Measurements from ENCODE around the gene IL22RA1.

IL22RA1 gene

GRCh38 chr1:24119489-24119858 lies 23.5 kb downstream of the IL22RA1 start:
- Histone ChIP-seq H3K4me2 (ENCODE audit: low read length) (no peak overlapping the region), H3K9me2 (ENCODE audit: low read depth, low read length) (no peaks in the 10 kb centered on the region), H3K27ac (ENCODE audit: low read depth, low read length, poor library complexity, severe bottlenecking) (no peak overlapping the region), H3K36me3 (ENCODE audit: insufficient read depth, low read length) (no peaks in the 10 kb centered on the region), H3K4me1 (ENCODE audit: insufficient read depth, low read length, severe bottlenecking) (no peaks in the 10 kb centered on the region), H3K9ac (ENCODE audit: low read length) (no peak overlapping the region), H3K4me3 (ENCODE audit: low read depth, low read length, poor library complexity, severe bottlenecking) (no peak overlapping the region), H3K27me3 (ENCODE audit: insufficient read depth, low read length) (0 out of 2 replicates have a peak, but pooled peaks cover 7% of the 10 kb centered on the region), H2AFZ (ENCODE audit: low read length) (no peak overlapping the region), H3K79me2 (ENCODE audit: insufficient read depth, low read length) (no peaks in the 10 kb centered on the region), H3K9me3 (ENCODE audit: low read length) (no peaks in the 10 kb centered on the region), H4K20me1 (ENCODE audit: insufficient read depth, low read length) (no peaks in the 10 kb centered on the region), H3F3A (ENCODE audit: insufficient read depth, low read length) (no peaks in the 10 kb centered on the region)
- no peak for TF ChIP-seq EZH2 (IDR thresholded peaks at IDR 0.05; ENCODE audit: borderline replicate concordance, low read length)
- TF ChIP-seq CTCF (IDR thresholded peaks at IDR 0.05; ENCODE audit: low read length), result no peak

GRCh38 chr1:24118410-24119242 lies 24.3 kb downstream of the IL22RA1 start:
- no peaks in the 10 kb centered on the region for H3K4me1 ChIP-seq (ENCODE audit: insufficient read depth, low read length, severe bottlenecking)
- H3K9ac ChIP-seq (ENCODE audit: low read length), result no peak overlapping the region
- H4K20me1 ChIP-seq (ENCODE audit: insufficient read depth, low read length), result no peaks in the 10 kb centered on the region
- H3F3A ChIP-seq (ENCODE audit: insufficient read depth, low read length), result no peaks in the 10 kb centered on the region
- H2AFZ ChIP-seq (ENCODE audit: low read length), result no peak overlapping the region
- H3K27me3 ChIP-seq (ENCODE audit: insufficient read depth, low read length), result 0 out of 2 replicates have a peak, but pooled peaks cover 7% of the 10 kb centered on the region
- no peak overlapping the region for H3K27ac ChIP-seq (ENCODE audit: low read depth, low read length, poor library complexity, severe bottlenecking)
- no peak overlapping the region for H3K4me3 ChIP-seq (ENCODE audit: low read depth, low read length, poor library complexity, severe bottlenecking)
- H3K9me2 ChIP-seq (ENCODE audit: low read depth, low read length), result no peaks in the 10 kb centered on the region
- H3K36me3 ChIP-seq (ENCODE audit: insufficient read depth, low read length), result no peaks in the 10 kb centered on the region
- H3K79me2 ChIP-seq (ENCODE audit: insufficient read depth, low read length), result no peaks in the 10 kb centered on the region
- TF ChIP-seq CTCF (IDR thresholded peaks at IDR 0.05; ENCODE audit: low read length), result no peak
- no peaks in the 10 kb centered on the region for H3K9me3 ChIP-seq (ENCODE audit: low read length)
- no peak overlapping the region for H3K4me2 ChIP-seq (ENCODE audit: low read length)

- Histone ChIP-seq H3K4me2 (ENCODE audit: low read length) (no peak overlapping the region), H4K20me1 (ENCODE audit: insufficient read depth, low read length) (no peaks in the 10 kb centered on the region), H3F3A (ENCODE audit: insufficient read depth, low read length) (no peaks in the 10 kb centered on the region), H3K4me3 (ENCODE audit: low read depth, low read length, poor library complexity, severe bottlenecking) (no peak overlapping the region), H3K79me2 (ENCODE audit: insufficient read depth, low read length) (no peaks in the 10 kb centered on the region), H3K9ac (ENCODE audit: low read length) (no peak overlapping the region), H3K4me1 (ENCODE audit: insufficient read depth, low read length, severe bottlenecking) (no peaks in the 10 kb centered on the region), H3K27me3 (ENCODE audit: insufficient read depth, low read length) (0 out of 2 replicates have a peak, but pooled peaks cover 7% of the 10 kb centered on the region), H3K9me2 (ENCODE audit: low read depth, low read length) (no peaks in the 10 kb centered on the region), H2AFZ (ENCODE audit: low read length) (no peak overlapping the region), H3K36me3 (ENCODE audit: insufficient read depth, low read length) (no peaks in the 10 kb centered on the region), H3K9me3 (ENCODE audit: low read length) (no peaks in the 10 kb centered on the region), H3K27ac (ENCODE audit: low read depth, low read length, poor library complexity, severe bottlenecking) (no peak overlapping the region)
- TF ChIP-seq EZH2 (IDR thresholded peaks at IDR 0.05; ENCODE audit: borderline replicate concordance, low read length) (no peak), CTCF (IDR thresholded peaks at IDR 0.05; ENCODE audit: low read length) (no peak)
Measured at GRCh38 chr1:24117722-24118409, 25.1 kb downstream of the IL22RA1 start.
